CD14-positive monocyte (primary cell): ENCODE data around the gene FLAD1. TPM values are rescaled to one million over a fixed set of nuclear protein-coding genes. Genes with fewer than 3 reads are reported as not detected.
A peak's percentile ranks its signal among the peaks of the same experiment; 100 is the strongest.
"Not testable (repeated sequence)": the region's sequence is repeated elsewhere in the genome, so short reads cannot be mapped to it uniquely, and the experiment has no call there.

Source experiments
- DNase-seq, 3 donors: peaks; one replicate each; pipeline ENCODE4 v3.0.0-alpha.2; 2011 to 2022
- H2AFZ ChIP-seq: 2 replicates; pipeline ENCODE4 v1.6.0; 2012; ENCODE audit warnings: mild to moderate bottlenecking, low read depth, low read length, inconsistent platforms; ENCODE audit not compliant: insufficient read depth, poor library complexity, severe bottlenecking
- H3K27ac ChIP-seq, 2 donors: 1 replicate in 1 of 2; 2 replicates in 1 of 2; pipeline ENCODE4 v1.5.1; 2012 to 2013; ENCODE audit warnings: low read length in 2 of 2, control low read depth in 1 of 2, inconsistent platforms in 1 of 2, low read depth in 1 of 2, mild to moderate bottlenecking in 1 of 2
- H3K27me3 ChIP-seq, 2 donors: one replicate each; pipeline versions ENCODE4 v1.6.0 to v1.6.1; 2011 to 2013; ENCODE audit warnings: low read length in 2 of 2; ENCODE audit not compliant: control insufficient read depth in 2 of 2, insufficient read depth in 2 of 2
- H3K36me3 ChIP-seq, 2 donors: replicated peaks in 1 of 2; 1 replicate in 1 of 2; 2 replicates in 1 of 2; pipeline versions ENCODE4 v1.5.1 to v1.6.1; 2012 to 2013; ENCODE audit warnings: low read length in 2 of 2, control low read depth in 1 of 2, inconsistent platforms in 1 of 2, mild to moderate bottlenecking in 1 of 2; ENCODE audit not compliant: insufficient read depth in 2 of 2, control insufficient read depth in 1 of 2
- H3K4me1 ChIP-seq, 2 donors: 1 replicate in 1 of 2; 2 replicates in 1 of 2; pipeline versions ENCODE4 v1.5.1 to v1.6.1; 2012 to 2013; ENCODE audit warnings: low read length in 2 of 2, control low read depth in 1 of 2, inconsistent platforms in 1 of 2, mild to moderate bottlenecking in 1 of 2, moderate library complexity in 1 of 2; ENCODE audit not compliant: insufficient read depth in 2 of 2, control insufficient read depth in 1 of 2
- H3K4me2 ChIP-seq: replicated peaks from 2 replicates; pipeline ENCODE3; 2012; ENCODE audit warnings: low read length, moderate library complexity, mild to moderate bottlenecking; ENCODE audit not compliant: poor library complexity, severe bottlenecking; ENCODE audit errors: extremely low read depth
- H3K4me3 ChIP-seq, 3 experiments: fragments of 200-600 bp in 1 of 3; sonication (generic) in 1 of 3; replicated peaks in 1 of 3; 1 replicate in 2 of 3; 2 replicates in 1 of 3; pipeline ENCODE4 v1.5.1; 2011 to 2013; ENCODE audit warnings: low read length in 3 of 3, mild to moderate bottlenecking in 3 of 3, control low read depth in 2 of 3, low read depth in 2 of 3, inconsistent platforms in 1 of 3, moderate library complexity in 1 of 3
- H3K79me2 ChIP-seq: 2 replicates; pipeline ENCODE4 v1.6.0; 2012; ENCODE audit warnings: mild to moderate bottlenecking, control low read depth, inconsistent platforms, low read length, moderate library complexity; ENCODE audit not compliant: insufficient read depth
- H3K9ac ChIP-seq: 2 replicates; pipeline ENCODE4 v1.6.0; 2017; ENCODE audit warnings: low read length, mild to moderate bottlenecking; ENCODE audit not compliant: insufficient read depth, poor library complexity, severe bottlenecking
- H3K9me3 ChIP-seq, 2 donors: replicated peaks in 1 of 2; 1 replicate in 1 of 2; 2 replicates in 1 of 2; pipeline versions ENCODE4 v1.5.1 to v1.6.1; 2012 to 2013; ENCODE audit warnings: low read length in 2 of 2, control low read depth in 1 of 2; ENCODE audit not compliant: control insufficient read depth in 1 of 2, insufficient read depth in 1 of 2
- H4K20me1 ChIP-seq: 2 replicates; pipeline ENCODE4 v1.6.0; 2012; ENCODE audit warnings: mild to moderate bottlenecking, low read length, control low read depth, moderate library complexity; ENCODE audit not compliant: insufficient read depth
- H3K27ac Mint-ChIP-seq, 7 donors: one replicate each; pipeline ENCODE4 v1.8.0; 2020; ENCODE audit warnings: mild to moderate bottlenecking in 7 of 7, mixed read lengths in 7 of 7, moderate library complexity in 6 of 7, inconsistent platforms in 2 of 7
- H3K27me3 Mint-ChIP-seq, 3 donors: one replicate each; pipeline ENCODE4 v1.8.0; 2021 to 2022; ENCODE audit warnings: low read depth in 3 of 3, mild to moderate bottlenecking in 3 of 3, mixed read lengths in 3 of 3, moderate library complexity in 3 of 3, inconsistent platforms in 1 of 3
- H3K36me3 Mint-ChIP-seq, 2 donors: one replicate each; pipeline ENCODE4 v1.8.0; 2020; ENCODE audit warnings: mixed read lengths in 2 of 2, inconsistent platforms in 1 of 2, mild to moderate bottlenecking in 1 of 2
- H3K4me1 Mint-ChIP-seq: one replicate; pipeline ENCODE4 v1.8.0; 2020; ENCODE audit warnings: mild to moderate bottlenecking, mixed read lengths
- H3K4me3 Mint-ChIP-seq, 2 donors: one replicate each; pipeline ENCODE4 v1.8.0; 2020; ENCODE audit warnings: mild to moderate bottlenecking in 2 of 2, mixed read lengths in 2 of 2, moderate library complexity in 1 of 2
- H3K9me3 Mint-ChIP-seq, 7 donors: one replicate each; pipeline ENCODE4 v1.8.0; 2020 to 2022; ENCODE audit warnings: mixed read lengths in 7 of 7, mild to moderate bottlenecking in 6 of 7, moderate library complexity in 6 of 7, inconsistent platforms in 2 of 7
- WGBS: methylation state at CpG from one replicate; pipeline ENCODE4 v1.1.5; 2013; ENCODE audit warnings: missing lambda C conversion rate; ENCODE audit not compliant: insufficient coverage; 5-methylcytosine and 5-hydroxymethylcytosine counted together
- intact Hi-C, 2 donors: fragments of 100-400 bp; cut with micrococcal nuclease; formaldehyde crosslinking; loops; one replicate each; pipeline versions ENCODE4 v1.15.0 to v1.15.1; 2023
- polyA plus RNA-seq, 3 donors: library from polyadenylated mRNA; depleted of rRNA in 1 of 3; unstranded in 2 of 3; stranded (reverse) in 1 of 3; fragments of 300-500 nt in 2 of 3; fragments of >200 nt in 1 of 3; fragmentation: Illumina TruSeq in 2 of 3; gene quantifications; 1 replicate in 2 of 3; 2 replicates in 1 of 3; pipeline ENCODE4 v1.2.3, GENCODE V29; 2012 to 2021
- TF ChIP-seq, protein P1 (sequence below): fragments of 200-600 bp; IDR thresholded peaks from one replicate; pipeline ENCODE4 v1.8.0; 2022; ENCODE audit warnings: antibody characterized with exemption, mild to moderate bottlenecking

The FLAD1 gene
- polyA plus RNA-seq, 3 donors, result 31.5 to 41.6 (median 35.1) TPM

DNA sequence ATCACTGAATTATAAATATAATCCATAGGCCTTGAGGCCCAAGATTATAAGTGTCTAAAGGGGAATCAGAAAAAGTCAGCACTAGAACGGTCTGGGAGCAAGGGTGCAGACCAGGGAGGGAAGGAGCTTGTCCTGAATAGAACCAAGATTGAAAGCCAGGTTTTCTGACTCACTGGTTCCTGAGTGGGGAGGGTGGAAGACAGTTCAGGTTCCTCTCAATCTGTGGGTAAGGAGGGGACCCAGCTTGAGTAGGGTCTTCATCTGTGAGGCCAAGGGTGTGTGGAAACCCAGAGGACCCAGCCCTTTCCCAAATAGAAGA, 11.1 kb downstream of the FLAD1 start:
- Mint-ChIP-seq H3K9me3 (no peaks in the 10 kb centered on the region), H3K4me3 (no peak overlapping the region), H3K4me1 (peaks cover 50% of the 10 kb centered on the region), H3K27me3 (peaks cover 2% of the 10 kb centered on the region in 3 donors), H3K27ac (peak overlapping the region in 1 of 7 donors; percentile 10), H3K36me3 (peaks cover 19 to 23% of the 10 kb centered on the region in 2 donors)
- intact Hi-C loops, result no loop called here
- Histone ChIP-seq H3K27ac (no peak overlapping the region), H3K36me3 (peaks cover 14 to 17% of the 10 kb centered on the region in 2 donors), H3K27me3 (no peaks in the 10 kb centered on the region), H3K4me2 (no peak overlapping the region), H3K4me3 (no peak overlapping the region), H3K9ac (no peak overlapping the region), H3K4me1 (peaks cover 38 to 43% of the 10 kb centered on the region in 2 donors), H3K9me3 (no peaks in the 10 kb centered on the region), H4K20me1 (peaks cover 24% of the 10 kb centered on the region), H2AFZ (no peak overlapping the region), H3K79me2 (peaks cover 9% of the 10 kb centered on the region)
- 100% methylated on average over 1 of the region's 1 CpG for WGBS
- TF ChIP-seq, protein P1, sequence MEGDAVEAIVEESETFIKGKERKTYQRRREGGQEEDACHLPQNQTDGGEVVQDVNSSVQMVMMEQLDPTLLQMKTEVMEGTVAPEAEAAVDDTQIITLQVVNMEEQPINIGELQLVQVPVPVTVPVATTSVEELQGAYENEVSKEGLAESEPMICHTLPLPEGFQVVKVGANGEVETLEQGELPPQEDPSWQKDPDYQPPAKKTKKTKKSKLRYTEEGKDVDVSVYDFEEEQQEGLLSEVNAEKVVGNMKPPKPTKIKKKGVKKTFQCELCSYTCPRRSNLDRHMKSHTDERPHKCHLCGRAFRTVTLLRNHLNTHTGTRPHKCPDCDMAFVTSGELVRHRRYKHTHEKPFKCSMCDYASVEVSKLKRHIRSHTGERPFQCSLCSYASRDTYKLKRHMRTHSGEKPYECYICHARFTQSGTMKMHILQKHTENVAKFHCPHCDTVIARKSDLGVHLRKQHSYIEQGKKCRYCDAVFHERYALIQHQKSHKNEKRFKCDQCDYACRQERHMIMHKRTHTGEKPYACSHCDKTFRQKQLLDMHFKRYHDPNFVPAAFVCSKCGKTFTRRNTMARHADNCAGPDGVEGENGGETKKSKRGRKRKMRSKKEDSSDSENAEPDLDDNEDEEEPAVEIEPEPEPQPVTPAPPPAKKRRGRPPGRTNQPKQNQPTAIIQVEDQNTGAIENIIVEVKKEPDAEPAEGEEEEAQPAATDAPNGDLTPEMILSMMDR, result no peak
- no peak for DNase-seq

DNA sequence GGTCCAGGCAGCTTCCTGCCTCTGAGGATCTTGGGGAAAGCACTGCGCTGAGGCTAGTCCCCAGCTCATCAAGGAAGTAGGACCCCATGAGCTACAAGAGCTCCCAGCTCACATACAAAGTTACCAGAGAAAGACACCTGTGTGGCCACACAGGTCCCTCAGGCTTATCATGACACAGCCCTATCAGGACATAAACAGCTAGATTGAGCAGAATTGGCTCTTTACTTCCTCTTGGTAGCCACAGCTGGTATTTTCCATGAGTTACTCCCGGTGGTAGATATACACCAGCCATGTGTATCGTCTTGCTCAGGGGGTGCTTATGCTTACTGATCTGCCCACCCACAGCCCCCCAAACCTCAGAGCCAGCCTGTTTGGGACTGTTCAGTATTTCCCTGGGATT, 11.4 kb downstream of the FLAD1 start:
- intact Hi-C loops, result no loop called here

DNA sequence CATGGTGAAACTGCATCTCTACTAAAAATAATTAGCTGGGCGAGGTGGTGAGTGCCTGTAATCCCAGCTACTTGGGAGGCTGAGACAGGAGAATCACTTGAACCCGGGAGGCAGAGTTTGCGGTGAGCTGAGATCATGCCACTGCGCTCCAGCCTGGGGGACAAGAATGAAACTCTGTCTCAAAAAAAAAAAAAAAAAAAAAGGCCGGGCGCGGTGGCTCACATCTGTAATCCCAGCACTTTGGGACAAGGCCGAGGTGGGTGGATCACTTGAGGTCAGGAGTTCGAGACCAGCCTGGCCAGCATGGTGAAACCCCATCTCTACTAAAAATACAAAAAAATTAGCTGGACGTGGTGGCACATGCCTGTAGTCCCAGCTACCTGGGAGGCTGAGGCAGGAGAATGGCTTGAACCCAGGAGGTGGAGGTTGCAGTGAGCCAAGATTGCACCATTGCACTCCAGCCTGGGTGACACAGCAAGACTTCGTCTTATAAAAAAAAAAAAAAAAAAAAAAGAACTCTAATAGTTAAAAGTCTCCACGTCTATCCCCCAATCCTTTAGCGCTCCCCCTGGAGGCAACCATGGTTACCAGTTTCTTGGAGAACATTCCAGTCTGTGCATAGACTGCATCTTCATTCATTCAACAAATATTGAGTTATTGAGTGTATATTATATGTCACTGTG, 12.3 kb downstream of the FLAD1 start:
- H3K4me1 ChIP-seq, result peaks cover 50 to 55% of the 10 kb centered on the region in 2 donors
- H3K27ac ChIP-seq, H3K27me3 ChIP-seq, H3K4me3 ChIP-seq, H3K4me2 ChIP-seq, intact Hi-C loops, H2AFZ ChIP-seq, H3K4me3 Mint-ChIP-seq, H3K9me3 Mint-ChIP-seq, H3K27ac Mint-ChIP-seq, H3K9me3 ChIP-seq, H3K9ac ChIP-seq, H3K36me3 ChIP-seq, H3K27me3 Mint-ChIP-seq: not testable (repeated sequence)
- peaks cover 6 to 11% of the 10 kb centered on the region in 2 donors for H3K36me3 Mint-ChIP-seq
- peaks cover 58% of the 10 kb centered on the region for H3K4me1 Mint-ChIP-seq
- peaks cover 10% of the 10 kb centered on the region for H3K79me2 ChIP-seq
- peak in 2 of 3 donors; percentile 53 to 56 for DNase-seq
- no CpG with 5 or more reads among the region's 13 CpGs for WGBS
- peaks cover 12% of the 10 kb centered on the region for H4K20me1 ChIP-seq

More for the DNA sequence above, 11.4 kb downstream of the FLAD1 start:
- H2AFZ ChIP-seq, result no peak overlapping the region
- DNase-seq, result peak in 1 of 3 donors; percentile 3
- WGBS, result no CpG with 5 or more reads among the region's 3 CpGs
- H3K9me3 ChIP-seq, result no peaks in the 10 kb centered on the region
- peaks cover 9% of the 10 kb centered on the region for H3K79me2 ChIP-seq
- H3K4me1 ChIP-seq, result peaks cover 42 to 47% of the 10 kb centered on the region in 2 donors
- Mint-ChIP-seq H3K4me3 (no peak overlapping the region), H3K27me3 (peaks cover 2% of the 10 kb centered on the region in 3 donors), H3K4me1 (peaks cover 52% of the 10 kb centered on the region), H3K27ac (peak overlapping the region in 1 of 7 donors; percentile 10), H3K36me3 (peaks cover 15 to 19% of the 10 kb centered on the region in 2 donors), H3K9me3 (no peaks in the 10 kb centered on the region)
- H3K27me3 ChIP-seq, result no peaks in the 10 kb centered on the region
- no peak overlapping the region for H3K4me2 ChIP-seq
- TF ChIP-seq, protein P1, result no peak
- H3K9ac ChIP-seq, result no peak overlapping the region
- no peak overlapping the region for H3K27ac ChIP-seq
- H3K36me3 ChIP-seq, result peaks cover 11 to 14% of the 10 kb centered on the region in 2 donors
- H3K4me3 ChIP-seq, result no peak overlapping the region
- H4K20me1 ChIP-seq, result peaks cover 20% of the 10 kb centered on the region
